CD4-positive, alpha-beta T cell (primary cell): Measurements from ENCODE around the gene PKIB. TPM values are rescaled to one million over a fixed set of nuclear protein-coding genes. Genes with fewer than 3 reads are reported as not detected.
A peak's percentile ranks its signal among the peaks of the same experiment; 100 is the strongest.
"Not testable (repeated sequence)": the region's sequence is repeated elsewhere in the genome, so short reads cannot be mapped to it uniquely, and the experiment has no call there.

ENCODE experiments used
- ATAC-seq: fragments of 200-7000 bp; cut with Tn5 transposase; one replicate; pipeline ENCODE4 v1.10.0; 2022; ENCODE audit warnings: mild to moderate bottlenecking; ENCODE audit not compliant: poor library complexity
- CTCF ChIA-PET: fragments of 350-600 bp; sonication (Branson Sonifier 250); formaldehyde crosslinking; loops from one replicate; lab custom pipeline; 2021; ENCODE audit warnings: antibody characterized with exemption, inconsistent platforms; lab: Charles Lee
- POLR2A ChIA-PET: fragments of 350-600 bp; sonication (Branson Sonifier 250); formaldehyde crosslinking; loops from one replicate; lab custom pipeline; 2021; ENCODE audit warnings: antibody characterized with exemption, inconsistent platforms; lab: Charles Lee
- DNase-seq, 14 experiments: peaks; one replicate each; pipeline ENCODE4 v3.0.0-alpha.2; 2013 to 2020; ENCODE audit warnings: mixed read lengths in 2 of 14
- H3K27ac ChIP-seq, 2 donors: one replicate each; pipeline versions ENCODE4 v1.5.1 to v1.7.0; 2013; ENCODE audit warnings: low read length in 2 of 2, low read depth in 1 of 2, mild to moderate bottlenecking in 1 of 2
- H3K27me3 ChIP-seq, 2 experiments: 1 replicate in 1 of 2; 2 replicates in 1 of 2; pipeline versions ENCODE4 v1.6.1 to v1.7.0; 2013; ENCODE audit warnings: low read length in 2 of 2, control low read depth in 1 of 2, mild to moderate bottlenecking in 1 of 2, moderate library complexity in 1 of 2; ENCODE audit not compliant: insufficient read depth in 2 of 2, control insufficient read depth in 1 of 2
- H3K36me3 ChIP-seq: one replicate; pipeline ENCODE4 v1.6.1; 2013; ENCODE audit warnings: low read length, control low read depth; ENCODE audit not compliant: insufficient read depth
- H3K4me1 ChIP-seq: one replicate; pipeline ENCODE4 v1.6.1; 2013; ENCODE audit warnings: low read length, control low read depth; ENCODE audit not compliant: insufficient read depth
- H3K4me3 ChIP-seq: one replicate; pipeline ENCODE4 v1.5.1; 2013; ENCODE audit warnings: mild to moderate bottlenecking, low read length, moderate library complexity
- H3K9me3 ChIP-seq, 2 experiments: 1 replicate in 1 of 2; 2 replicates in 1 of 2; pipeline versions ENCODE4 v1.6.1 to v1.7.0; 2013; ENCODE audit warnings: low read length in 2 of 2, mild to moderate bottlenecking in 2 of 2, control low read depth in 1 of 2, moderate library complexity in 1 of 2; ENCODE audit not compliant: control insufficient read depth in 1 of 2, insufficient read depth in 1 of 2
- H3K27ac Mint-ChIP-seq: one replicate; pipeline ENCODE4 v1.8.0; 2020; ENCODE audit warnings: mixed read lengths
- H3K27me3 Mint-ChIP-seq: one replicate; pipeline ENCODE4 v1.8.0; 2021; ENCODE audit warnings: mixed read lengths
- H3K36me3 Mint-ChIP-seq: one replicate; pipeline ENCODE4 v1.8.0; 2021; ENCODE audit warnings: low read depth, mixed read lengths
- H3K4me1 Mint-ChIP-seq: one replicate; pipeline ENCODE4 v1.8.0; 2021; ENCODE audit warnings: low read depth, mixed read lengths
- H3K4me3 Mint-ChIP-seq: one replicate; pipeline ENCODE4 v1.8.0; 2020; ENCODE audit warnings: mild to moderate bottlenecking, mixed read lengths
- H3K9me3 Mint-ChIP-seq: one replicate; pipeline ENCODE4 v1.8.0; 2020; ENCODE audit warnings: mixed read lengths
- intact Hi-C, 2 experiments: fragments of 100-400 bp; cut with DNase I in 1 of 2; cut with micrococcal nuclease in 1 of 2; formaldehyde crosslinking; loops; one replicate each; pipeline versions ENCODE4 v1.15.1 to v1.9.0; 2023 to 2025; cut with DNase I, micrococcal nuclease
- total RNA-seq, 174 experiments: library from RNA in 2 of 174; stranded (reverse) in 2 of 174; gene quantifications; one replicate each; pipeline ENCODE4 v1.2.3 and lab custom pipeline; 2021 to 2026
- TF ChIP-seq, protein P1 (sequence below): fragments of 200-600 bp; IDR thresholded peaks from one replicate; pipeline ENCODE4 v1.8.0; 2022; ENCODE audit warnings: antibody characterized with exemption, mild to moderate bottlenecking

The PKIB gene
- total RNA-seq, 2 experiments from 2014 or later, result 0.47 to 1.1 TPM

DNA sequence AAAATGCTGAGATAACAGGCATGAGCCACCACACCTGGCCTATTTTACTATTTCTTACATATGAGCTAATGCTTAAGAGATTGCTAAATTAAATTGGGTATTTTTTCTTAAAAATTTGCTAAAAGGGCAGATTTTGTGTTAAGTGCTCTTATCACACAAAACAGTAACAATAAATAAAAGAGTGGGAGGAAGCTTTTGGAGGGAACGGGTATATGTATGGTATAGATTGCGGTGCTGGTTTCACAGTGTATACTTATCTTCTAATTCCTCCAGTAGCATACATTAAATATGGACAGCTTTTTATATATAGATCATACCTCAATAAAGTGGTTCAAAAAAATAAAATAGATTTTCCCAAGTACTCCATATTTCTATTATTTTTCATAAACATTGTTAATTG lies 129.9 kb downstream of the PKIB start:
- POLR2A ChIA-PET, result no interaction called here
- CTCF ChIA-PET, result interaction anchor here (0.9 kb wide), 1 partner anchor 10 kb away, joined by 3 read pairs; no protein-coding TSS in a partner anchor
- TF ChIP-seq, protein P1, sequence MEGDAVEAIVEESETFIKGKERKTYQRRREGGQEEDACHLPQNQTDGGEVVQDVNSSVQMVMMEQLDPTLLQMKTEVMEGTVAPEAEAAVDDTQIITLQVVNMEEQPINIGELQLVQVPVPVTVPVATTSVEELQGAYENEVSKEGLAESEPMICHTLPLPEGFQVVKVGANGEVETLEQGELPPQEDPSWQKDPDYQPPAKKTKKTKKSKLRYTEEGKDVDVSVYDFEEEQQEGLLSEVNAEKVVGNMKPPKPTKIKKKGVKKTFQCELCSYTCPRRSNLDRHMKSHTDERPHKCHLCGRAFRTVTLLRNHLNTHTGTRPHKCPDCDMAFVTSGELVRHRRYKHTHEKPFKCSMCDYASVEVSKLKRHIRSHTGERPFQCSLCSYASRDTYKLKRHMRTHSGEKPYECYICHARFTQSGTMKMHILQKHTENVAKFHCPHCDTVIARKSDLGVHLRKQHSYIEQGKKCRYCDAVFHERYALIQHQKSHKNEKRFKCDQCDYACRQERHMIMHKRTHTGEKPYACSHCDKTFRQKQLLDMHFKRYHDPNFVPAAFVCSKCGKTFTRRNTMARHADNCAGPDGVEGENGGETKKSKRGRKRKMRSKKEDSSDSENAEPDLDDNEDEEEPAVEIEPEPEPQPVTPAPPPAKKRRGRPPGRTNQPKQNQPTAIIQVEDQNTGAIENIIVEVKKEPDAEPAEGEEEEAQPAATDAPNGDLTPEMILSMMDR, result no peak
- Mint-ChIP-seq H3K4me1 (no peaks in the 10 kb centered on the region), H3K27ac (no peak overlapping the region), H3K36me3 (no peaks in the 10 kb centered on the region), H3K4me3 (no peak overlapping the region), H3K27me3 (peaks cover 6% of the 10 kb centered on the region), H3K9me3 (no peaks in the 10 kb centered on the region)
- intact Hi-C loops, result no loop called here
- Histone ChIP-seq H3K27ac (no peak overlapping the region), H3K9me3 (no peaks in the 10 kb centered on the region), H3K36me3 (no peaks in the 10 kb centered on the region), H3K4me3 (no peak overlapping the region), H3K4me1 (no peaks in the 10 kb centered on the region), H3K27me3 (no peaks in the 10 kb centered on the region)
- DNase-seq (no peak), ATAC-seq (no peak)

DNA sequence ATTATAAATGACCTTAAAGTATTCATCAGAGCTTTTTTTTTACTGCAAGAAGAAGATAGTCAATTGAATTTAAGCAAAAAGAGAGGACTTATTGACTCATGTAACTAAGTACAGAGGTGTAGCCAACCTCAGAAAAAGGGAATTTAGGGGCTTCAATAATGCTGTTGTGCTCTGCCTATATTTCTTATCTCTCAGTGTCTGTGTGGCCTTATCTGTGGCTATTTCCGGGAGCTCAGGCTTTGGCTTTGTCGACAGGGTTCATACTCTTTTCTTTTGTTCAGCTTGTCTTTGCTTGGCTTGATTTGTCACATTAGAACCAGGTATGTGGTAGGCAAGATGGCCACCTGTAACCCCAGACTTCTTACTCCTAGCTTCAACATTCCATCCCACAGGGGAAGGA lies 130.7 kb downstream of the PKIB start:
- ATAC-seq, result no peak

DNA sequence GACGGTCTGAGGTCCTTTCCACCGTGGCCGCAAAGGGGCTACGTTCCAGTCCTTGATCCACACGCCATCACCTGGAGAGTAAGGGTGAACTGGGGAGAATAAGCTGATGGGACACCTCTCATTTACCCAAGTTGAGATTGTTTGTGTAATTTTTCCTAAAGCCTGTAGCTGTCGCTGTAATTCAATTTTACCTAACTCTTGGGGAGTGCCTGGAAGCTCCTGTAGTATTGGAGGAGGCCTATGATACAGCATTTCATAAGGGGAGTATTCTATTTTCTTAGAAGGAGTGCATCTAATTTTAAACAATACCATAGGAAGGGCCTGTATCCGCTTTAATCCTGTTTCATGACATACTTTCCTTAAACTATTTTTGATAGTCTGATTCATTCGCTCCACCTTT lies 134.0 kb downstream of the PKIB start:
- CTCF ChIA-PET, H3K27ac Mint-ChIP-seq, POLR2A ChIA-PET, H3K27me3 Mint-ChIP-seq, H3K36me3 Mint-ChIP-seq, H3K4me1 Mint-ChIP-seq, intact Hi-C loops, H3K4me3 ChIP-seq, H3K27ac ChIP-seq, H3K9me3 ChIP-seq, H3K4me1 ChIP-seq, H3K4me3 Mint-ChIP-seq, H3K9me3 Mint-ChIP-seq, ATAC-seq, H3K27me3 ChIP-seq, H3K36me3 ChIP-seq: not testable (repeated sequence)
- DNase-seq, result peak in 1 of 14 experiments; percentile 19

More for the DNA sequence above, 130.7 kb downstream of the PKIB start:
- H3K27ac ChIP-seq, result no peak overlapping the region
- TF ChIP-seq, protein P1, result no peak
- Mint-ChIP-seq H3K27me3 (peaks cover 6% of the 10 kb centered on the region), H3K27ac (no peak overlapping the region), H3K4me3 (no peak overlapping the region), H3K9me3 (no peaks in the 10 kb centered on the region), H3K4me1 (no peaks in the 10 kb centered on the region), H3K36me3 (no peaks in the 10 kb centered on the region)
- H3K27me3 ChIP-seq, result no peaks in the 10 kb centered on the region
- H3K4me3 ChIP-seq, result no peak overlapping the region
- ChIA-PET POLR2A (no interaction called here), CTCF (interaction anchor here (0.9 kb wide), 1 partner anchor 11 kb away, joined by 3 read pairs; no protein-coding TSS in a partner anchor)
- intact Hi-C loops, result no loop called here
- no peaks in the 10 kb centered on the region for H3K9me3 ChIP-seq
- no peak for DNase-seq
- H3K36me3 ChIP-seq, result no peaks in the 10 kb centered on the region
- H3K4me1 ChIP-seq, result no peaks in the 10 kb centered on the region

DNA sequence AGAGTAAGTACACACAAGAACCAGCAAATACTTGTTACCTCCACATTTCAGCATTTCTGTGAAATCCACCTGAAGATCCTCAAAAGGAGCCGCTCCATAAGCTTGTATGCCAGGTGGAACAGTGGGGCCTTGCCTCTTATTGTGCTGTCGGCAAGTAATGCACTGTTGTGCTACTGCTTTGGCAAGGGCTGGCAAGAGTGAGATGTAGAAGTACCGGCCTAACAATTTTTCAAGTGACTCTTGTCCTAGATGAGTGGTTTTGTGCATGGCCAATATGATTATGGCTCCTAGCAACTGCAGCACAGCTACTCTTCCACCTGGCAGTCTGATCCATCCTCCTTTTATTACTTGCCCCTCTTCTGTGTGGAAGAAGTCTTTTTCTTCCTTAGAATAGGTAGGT lies 134.7 kb downstream of the PKIB start:
- H3K27ac Mint-ChIP-seq, H3K27ac ChIP-seq, H3K27me3 Mint-ChIP-seq, H3K27me3 ChIP-seq, H3K9me3 ChIP-seq, H3K4me3 ChIP-seq, H3K4me1 Mint-ChIP-seq, ATAC-seq, CTCF ChIA-PET, intact Hi-C loops, DNase-seq, H3K36me3 ChIP-seq, POLR2A ChIA-PET, H3K4me3 Mint-ChIP-seq, H3K9me3 Mint-ChIP-seq, H3K36me3 Mint-ChIP-seq, H3K4me1 ChIP-seq: not testable (repeated sequence)
